ENCODE measurements around the gene BHLHA15.
A peak's percentile ranks its signal among the peaks of the same experiment; 100 is the strongest.
"Not testable (repeated sequence)": the region's sequence is repeated elsewhere in the genome, so short reads cannot be mapped to it uniquely, and the experiment has no call there.

Gene BHLHA15

DNA sequence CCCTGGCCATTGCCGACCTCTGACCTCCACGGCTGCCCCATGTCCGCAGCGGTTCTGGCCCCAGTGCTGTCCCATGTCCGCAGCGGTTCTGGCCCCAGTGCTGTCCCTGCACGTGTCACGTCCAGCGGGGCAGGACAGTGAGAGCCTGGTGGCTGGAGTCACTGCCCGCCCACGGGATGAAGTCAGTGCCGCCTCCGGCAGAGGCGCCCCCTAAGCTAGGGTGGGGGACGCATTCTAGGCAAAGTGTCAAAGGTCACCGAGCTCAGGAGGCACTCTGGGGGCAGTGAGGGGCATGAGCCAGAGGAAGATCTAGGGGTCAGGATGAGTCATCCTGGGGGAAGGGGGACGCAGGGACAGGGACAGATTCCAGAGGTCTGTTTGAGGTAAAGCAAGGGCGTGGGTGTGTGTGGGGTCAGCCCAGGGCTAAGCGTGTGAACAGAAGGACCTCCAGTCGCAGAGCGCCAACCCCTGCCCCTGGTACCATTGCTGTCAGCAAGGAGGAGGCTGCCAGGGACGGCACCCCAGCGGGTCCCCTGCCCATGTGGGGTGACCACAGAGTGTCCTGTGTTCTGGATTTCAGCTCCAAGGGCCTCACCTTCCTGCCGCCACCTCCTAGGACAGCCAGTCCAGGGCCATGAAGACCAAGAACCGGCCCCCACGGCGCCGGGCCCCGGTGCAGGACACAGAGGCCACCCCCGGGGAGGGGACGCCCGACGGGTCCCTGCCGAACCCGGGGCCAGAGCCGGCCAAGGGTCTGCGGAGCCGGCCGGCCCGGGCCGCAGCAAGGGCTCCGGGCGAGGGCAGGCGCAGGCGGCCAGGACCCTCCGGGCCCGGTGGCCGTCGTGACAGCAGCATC is 665 bp downstream of the BHLHA15 start:
- DNase-seq = no peak

DNA sequence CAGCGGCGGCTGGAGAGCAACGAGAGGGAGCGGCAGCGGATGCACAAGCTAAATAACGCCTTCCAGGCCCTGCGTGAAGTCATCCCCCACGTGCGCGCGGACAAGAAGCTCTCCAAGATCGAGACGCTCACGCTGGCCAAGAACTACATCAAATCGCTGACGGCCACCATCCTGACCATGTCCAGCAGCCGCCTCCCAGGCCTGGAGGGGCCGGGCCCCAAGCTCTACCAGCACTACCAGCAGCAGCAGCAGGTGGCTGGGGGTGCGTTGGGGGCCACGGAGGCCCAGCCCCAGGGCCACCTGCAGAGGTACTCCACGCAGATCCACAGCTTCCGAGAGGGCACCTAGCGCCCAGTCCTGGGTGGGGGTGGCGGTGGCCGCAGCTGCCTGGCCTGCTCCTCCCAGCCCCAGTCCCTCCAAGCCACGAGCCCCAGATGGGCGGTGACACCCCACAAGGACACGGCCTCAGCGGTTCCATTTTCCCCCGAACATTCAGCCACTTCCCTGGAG is 1.3 kb downstream of the BHLHA15 start:
- DNase-seq = no peak

DNA sequence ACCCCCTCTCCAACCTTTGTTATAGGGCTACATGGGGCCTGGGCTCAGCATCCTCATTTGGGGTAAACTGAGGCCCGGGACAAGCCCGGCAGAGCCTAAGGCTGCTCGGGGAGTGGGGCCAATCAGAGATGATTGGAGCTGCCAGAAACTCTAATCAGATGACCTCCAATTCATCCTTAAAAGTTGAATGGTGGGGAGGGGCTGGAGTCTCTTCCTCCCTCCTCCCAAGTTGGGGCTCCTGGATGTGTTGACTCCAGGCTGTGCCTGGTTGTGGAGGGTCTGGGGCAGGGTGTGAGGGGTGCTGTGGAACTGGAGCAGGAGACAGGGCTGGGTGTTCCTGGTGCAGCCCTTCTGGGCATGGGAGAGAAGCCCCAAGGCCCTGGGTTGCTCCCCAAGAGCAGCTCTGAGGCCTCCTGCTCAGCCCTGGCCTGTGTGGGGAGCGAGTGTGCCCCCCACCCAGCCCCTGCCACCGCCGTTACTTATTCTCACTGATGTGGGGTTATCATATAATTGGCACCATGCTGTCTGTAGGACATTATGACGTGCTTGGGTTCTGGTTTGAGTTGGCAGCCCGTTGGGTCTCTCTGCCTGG is 2.2 kb downstream of the BHLHA15 start:
- no peak for DNase-seq

DNA sequence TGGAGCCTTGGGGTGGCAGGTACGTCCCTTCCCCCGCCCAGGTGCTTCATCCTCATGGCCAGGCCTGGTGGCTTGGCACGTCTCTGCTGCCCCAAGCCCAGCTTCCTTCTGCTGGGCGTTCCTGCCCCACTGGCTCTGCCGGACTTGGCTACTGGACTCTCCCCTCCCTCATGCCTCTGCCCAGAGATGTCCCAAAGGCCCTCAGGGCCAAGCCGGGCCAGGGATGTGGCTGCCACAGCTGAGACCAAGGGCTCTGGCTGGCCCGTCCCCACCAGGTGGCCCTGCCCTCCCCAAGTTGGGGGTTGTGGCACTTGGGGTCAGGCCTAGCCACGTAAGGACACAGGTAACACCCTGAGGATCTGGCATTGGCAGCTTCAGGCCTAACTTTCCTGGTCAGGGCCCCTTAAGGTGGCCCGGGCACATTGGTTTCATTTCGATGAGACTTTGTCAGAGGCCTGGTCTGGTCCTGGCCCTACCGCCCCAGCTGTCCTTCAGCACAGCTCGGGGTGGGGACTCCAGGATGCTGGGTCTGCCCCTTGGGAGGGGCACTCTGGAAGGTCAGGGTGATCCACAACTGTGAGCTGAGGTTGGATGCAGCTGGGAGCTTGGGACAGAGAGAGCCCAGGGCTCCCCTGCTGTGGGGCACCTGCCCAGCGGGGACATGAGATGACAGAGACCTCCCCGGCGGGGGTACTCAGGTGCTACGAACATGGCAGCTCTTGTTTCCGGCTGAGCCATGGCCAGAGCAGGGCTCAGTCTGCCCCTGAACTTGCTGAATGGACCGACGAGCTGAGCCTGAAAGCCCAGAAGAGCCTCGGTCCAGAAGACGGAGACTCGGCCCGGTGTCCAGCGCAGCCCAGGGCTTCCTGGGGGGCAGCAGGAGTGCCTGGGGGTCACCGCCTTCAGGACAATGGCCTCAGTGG is 2.9 kb downstream of the BHLHA15 start:
- no peak for DNase-seq

DNA sequence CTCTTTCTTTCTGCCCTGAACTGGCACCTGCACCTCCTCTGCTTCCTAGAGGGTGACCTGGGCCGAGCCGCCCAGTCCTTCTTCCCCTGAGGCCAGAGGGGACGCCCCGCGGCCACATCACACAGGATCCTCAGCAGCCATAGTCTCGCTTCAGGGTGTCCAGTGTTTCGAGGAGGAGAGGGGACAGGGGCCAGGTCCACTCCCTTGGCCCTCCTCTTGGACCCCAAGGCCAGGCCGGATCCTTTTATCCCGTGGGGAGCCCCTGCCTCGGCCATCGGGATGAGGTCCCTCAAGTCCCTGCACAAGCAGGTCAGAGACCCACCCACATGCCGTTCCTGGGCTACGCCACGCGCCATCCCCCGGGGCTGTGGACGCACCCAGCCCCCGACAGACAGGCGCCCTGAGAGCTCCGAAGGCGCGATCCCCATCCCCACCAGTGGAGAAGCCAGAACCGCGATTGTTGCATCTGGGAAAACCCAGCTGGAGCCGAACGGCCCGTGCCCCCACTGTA is 3.6 kb downstream of the BHLHA15 start:
- DNase-seq = no peak

DNA sequence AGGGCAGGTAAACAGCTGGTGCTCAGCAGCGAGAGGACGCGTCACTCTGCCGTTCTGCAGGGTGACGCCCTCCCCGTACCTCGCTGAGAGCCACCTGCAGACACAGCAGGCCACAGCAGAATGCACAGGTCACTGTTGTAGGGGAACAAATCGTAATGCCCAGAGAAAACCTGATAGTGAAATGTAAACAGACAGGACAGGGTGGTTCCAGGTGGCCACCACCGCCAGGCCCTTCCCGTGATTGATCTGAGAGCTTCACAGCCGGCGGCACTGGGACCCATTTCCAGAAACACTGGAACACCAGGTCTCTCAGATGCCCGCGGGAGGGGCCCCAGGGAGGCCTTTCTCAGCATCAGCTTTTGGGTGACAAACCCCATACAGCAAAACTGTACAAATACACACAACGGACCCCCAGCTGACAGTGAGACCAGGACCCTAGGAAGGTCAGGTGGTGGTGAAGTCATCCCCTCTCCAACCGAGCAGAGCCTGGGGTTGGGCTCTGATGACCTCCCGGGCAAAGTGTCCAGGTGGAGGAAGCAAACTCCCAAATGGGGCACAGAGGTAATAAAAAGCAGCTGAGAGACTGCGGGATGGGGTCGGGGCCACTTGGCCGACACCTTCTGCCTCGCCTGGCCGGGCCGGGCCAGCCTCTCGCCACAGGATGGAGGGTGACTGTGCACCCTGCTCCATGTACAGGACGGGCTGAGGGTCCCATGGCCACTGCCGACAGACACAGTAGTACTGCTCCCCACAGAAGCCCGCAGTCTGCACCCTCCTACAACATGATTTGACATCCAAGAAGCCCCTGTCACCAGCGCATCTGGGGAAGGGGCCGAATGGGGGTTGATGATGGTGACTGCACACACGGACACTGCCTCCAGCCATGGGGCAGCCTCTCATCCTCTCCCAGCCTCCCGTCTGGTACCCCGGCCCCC is 4.6 kb downstream of the BHLHA15 start:
- DNase-seq = no peak

DNA sequence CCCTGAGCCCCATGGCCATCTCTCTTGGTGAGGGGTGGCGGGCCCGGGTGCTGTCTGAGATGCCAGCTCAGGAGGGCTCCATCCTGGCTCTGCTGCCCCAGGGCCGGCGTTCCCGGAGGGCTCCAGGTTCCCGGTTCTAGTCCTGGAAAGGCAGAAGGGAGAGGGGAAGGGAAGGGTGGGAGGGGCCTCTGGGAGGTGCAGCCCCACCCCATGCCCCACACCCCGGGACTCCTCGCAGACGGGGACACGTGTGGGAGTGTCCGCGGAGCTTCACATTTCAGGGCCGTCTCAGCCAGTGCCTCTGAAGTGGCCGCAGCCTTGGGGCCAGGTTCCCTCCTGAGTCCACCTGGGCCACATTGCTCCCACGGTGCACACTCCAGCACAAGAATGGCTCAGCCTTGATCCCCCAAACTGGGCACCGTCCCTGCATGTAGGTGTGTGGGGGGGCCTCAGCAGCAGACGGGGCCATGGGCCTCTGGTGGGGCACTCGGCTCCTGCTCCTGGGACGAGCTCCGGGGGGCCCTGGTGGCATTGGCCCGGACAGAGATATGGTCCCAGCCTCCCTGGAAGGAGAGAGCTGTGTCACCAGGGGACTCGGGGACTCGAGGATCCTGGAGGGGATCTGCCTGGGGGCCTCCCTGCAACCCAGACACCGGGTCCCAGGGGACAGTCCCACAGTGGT is 5.8 kb downstream of the BHLHA15 start:
- no peak for DNase-seq

DNA sequence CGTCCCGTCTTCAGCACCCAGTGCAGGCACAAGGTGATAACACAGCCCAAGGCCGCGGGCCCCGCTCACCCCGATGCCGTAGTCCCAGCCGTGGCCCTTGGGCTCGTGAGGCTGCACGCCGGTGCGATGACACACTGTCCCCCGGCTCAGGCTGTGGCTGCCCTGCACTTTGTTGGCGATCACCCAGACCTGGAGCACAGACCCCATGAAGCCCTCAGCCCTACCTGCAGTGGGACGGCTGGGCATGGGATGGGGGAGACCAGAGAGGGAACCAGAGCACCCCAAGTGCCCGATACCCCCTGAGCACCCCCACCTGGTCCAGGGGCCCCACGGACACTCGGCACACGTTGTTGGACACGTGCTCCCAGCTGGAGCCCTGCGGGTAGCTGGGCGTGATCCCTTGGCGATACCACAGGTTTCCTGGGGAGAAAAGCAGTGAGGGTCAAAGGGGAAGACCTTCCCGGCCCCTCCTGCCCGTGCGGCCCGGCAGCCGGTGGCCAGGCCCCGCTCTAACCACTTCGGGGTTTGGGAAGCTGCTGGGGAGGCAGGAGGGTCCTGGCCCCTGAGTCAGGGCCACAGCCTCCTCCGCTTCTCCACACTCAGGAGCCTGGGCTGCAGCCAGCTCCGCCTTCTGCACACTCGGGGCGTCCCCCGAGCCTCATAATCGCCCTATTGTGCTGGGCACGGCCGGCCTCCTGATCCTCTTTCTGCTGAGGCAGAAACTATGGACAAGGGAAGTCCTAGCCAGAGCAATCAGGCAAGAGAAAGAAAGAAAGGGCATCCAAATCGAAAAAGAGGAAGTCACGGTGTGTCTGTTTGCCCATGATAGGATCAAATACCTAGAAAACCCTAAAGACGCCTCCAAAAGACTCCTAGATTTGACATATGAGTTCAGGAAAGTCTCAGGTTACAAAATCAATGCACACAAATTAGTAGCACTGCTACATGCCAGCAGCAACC is 6.7 kb downstream of the BHLHA15 start:
- DNase-seq = peak; percentile 98

DNA sequence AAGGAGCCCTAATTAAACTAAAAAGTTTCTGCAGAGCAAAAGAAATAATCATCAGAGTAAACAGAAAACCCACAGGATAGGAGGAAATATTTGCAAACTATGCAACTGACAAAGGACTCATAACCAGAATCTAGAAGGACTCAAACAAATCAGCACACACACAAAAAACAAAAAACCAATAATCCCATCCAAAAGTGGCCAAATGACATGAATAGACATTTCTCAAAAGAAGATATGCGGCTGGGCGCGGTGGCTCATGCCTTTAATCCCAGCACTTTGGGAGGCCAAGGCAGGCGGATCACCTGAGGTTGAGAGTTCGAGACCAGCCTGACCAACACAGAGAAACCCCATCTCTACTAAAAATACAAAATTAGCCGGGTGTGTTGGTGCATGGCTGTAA is 8.1 kb downstream of the BHLHA15 start:
- DNase-seq = not testable (repeated sequence)

DNA sequence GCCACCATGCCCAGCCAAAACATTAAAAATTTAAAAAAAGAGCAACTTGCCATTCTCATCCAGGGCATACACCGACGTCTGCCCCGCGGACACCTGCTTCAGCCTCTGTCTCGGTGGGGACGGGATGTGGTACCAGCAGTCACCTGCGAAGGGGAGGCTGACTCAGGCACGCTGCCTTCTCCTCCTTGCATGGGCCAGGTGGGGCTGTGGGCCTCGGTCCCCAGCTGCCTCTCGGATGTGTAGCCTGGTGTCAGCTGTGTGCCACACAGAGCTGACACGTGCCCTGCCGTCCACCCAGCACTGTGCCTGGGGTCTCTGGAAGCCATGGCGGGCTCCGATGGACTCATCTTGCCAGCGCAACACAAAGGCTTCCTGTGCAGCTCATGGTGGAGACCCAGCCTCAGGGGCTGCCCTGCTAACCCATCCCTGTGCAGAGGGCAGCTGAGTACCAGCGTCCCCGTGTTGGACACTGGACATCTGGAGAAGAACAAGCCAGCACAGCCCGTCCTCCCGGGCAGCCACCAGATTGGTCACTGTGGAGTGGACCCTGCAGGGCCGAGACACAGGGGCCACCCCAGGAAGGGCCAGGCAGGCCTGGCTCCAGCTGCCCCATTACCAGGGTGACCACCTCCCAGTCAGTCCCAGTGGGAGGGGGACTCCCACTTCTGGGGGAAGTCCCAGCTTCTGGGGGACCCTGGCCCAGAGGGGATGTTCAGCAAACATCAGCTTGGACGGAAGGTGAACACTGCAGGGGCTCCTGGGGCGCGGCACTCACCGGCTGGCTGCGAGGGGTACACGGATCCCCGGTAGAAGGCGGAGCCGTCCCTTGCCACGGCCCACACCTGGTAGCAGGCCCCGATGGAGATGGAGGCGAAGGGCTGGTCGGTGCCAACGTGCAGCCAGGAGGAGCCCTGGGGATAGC is 10.6 kb downstream of the BHLHA15 start:
- no peak for DNase-seq

DNA sequence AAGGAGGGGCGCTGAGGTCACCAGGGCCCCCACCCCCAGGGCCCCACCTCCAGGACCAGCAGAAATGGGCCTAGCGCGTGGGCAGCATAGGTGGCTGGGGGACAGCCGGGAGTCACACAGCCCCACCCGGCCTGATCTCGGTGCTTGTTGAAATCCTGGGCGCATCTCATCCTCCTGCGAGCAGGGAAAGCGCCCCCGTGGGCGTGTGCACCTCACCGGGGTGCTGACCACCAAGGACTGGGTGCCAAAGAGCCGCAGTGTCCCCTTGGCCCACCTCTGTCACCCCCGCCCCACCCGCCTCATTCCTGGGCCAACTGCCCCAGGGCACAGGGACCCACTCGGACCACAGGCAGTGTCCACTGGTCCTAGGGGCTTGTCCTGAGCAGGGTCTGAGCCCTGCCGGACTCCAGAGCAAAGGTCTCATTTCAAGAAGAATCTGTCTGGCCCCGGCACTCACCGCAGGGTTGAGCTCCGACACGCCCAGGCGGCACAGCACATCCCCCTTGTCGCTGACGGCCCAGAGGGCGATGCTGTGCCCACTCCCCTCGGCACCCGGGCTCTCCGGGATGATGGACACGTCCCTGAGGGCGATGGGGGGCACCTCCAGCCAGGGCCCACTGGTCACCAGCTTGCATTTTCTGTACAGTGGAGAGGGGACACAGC is 11.4 kb downstream of the BHLHA15 start:
- DNase-seq = no peak

DNA sequence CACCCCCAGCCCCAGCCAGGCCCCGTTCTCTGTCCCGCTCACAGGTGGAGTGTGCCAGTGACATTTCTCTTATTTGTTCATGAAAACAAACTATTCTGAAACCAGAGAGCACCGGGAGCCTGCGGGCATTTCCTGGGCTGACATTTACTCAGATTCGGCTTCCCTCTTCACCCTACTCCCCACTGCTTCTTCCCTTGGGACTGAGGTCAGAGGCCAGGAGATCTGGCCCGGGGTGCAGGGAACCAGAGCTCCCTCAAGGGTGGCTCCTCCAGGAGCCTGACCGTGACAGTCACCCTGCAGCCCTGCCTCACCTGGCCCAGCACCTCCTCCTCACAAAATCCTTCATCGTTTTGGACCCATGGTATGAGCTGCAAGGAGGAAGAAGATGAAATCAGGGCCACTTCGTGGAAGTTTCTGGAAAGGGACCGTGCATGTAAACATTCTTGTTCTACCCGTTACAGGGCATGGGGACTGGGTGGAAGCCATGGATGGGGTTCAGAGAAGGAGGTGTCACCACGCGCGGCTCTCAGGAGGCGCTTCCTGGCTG is 12.2 kb downstream of the BHLHA15 start:
- no peak for DNase-seq

DNA sequence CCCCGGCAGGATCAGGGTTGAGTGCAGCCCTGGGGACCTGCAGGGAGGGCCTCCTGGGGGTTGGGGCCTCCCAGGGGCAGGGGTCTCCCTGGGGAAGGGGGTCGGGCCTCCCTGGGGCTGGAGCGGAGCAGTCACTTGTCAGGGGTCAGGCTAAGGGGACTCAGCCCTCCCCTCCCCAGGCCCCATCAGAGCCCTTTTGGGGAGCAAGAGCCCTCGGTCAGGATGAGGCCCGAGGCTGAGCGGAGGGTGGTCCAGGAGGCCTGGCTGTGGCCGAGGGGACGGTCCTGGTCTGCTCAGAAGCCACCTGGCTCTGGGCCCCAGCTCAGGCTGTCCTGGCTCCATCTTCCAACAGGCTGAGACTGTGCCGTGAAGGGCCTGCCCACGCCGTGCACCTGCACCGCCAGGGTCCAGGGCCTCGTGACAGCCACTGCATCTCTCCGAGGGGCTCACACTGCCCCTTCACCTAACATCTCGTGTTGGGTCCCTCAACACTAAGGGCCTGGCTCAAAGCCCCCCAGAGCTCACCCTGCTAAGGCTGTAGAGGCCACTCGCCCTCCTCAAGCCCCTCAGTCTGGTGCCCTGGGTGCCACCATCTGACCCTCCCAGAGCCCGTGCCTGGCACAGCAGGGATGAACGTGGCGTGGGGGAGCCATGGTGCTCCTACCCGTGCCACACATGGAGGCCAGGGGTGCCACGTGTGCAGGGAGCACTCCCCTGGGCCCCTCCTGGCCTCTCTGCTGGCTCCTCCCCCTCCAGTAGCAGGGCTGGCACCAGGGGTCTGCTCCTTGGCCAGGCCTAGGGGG is 12.9 kb downstream of the BHLHA15 start:
- DNase-seq = no peak

DNA sequence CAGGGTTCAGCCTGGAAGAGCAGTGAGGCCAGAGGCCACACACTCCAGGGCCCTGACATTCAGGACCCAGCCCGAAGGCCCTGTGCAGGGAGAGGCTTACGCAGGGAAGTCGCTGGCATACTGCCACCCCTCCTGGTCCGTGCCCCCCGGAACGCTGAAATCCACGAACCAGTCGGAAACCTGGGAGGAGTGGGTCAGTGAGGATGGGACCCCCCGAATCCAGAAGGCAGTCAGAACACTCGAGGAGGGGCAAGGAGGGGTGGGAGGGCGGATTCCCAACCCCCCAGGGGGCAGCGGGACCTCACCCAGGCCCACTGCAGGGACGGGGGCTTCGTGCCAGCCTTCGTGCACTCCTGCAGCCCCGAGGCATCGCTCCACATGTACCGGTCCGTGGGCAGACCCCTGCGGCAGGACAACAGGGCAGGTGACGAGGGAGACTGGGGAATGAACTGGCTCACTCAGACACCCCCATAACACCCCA is 13.5 kb downstream of the BHLHA15 start:
- no peak for DNase-seq

DNA sequence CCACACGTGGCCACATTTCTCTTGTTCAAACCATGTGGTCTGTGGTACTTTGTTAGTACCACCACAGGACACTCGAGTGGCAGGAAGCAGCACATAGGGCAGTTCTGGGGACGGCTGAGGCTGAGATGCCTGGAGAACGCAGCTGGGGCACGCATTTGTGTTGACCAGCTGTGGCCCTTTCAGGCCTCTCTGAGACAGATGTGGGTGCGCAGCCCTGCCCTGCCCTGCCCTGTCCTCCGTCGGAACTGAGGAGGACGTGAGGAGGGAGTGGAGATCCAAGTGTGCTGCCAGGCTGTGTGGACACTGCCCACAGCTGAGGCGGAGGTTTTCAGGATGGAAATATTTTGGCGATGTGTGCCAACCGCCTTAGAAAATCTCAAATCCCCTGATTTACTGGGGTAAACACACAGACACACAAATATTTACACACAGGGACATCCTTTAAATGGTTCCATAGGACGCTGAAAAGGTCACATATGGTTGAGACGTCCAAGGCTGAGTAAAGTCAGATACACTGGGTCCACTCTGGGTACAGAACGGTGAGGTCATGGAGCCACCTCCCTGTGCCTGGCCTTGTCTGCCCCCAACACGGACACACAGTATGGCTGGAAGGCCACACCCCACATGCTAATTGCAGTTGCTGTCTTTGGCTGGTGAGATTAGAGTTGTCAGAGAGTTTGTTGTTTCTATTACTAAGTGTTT is 14.8 kb downstream of the BHLHA15 start:
- DNase-seq = no peak

DNA sequence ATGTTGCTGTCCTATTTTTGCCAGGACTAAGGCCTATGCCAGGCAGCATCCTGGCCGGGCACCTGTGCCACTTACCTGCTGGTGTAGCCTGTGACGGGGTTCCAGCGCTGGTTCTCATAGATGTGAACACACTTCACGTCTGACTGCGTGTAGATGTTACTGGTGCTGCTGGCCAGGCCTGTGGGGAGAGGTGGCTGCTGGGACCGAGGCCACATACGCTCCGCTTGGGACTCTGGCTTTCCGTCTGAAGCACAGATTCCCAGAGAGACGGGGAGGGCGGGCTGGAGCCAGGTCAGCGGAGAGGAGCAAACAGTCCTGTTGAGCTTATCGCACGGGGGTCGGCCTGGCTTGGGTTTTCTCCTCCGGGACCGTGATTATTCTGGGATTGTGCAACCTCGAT is 16.7 kb downstream of the BHLHA15 start:
- no peak for DNase-seq
